HL-60 (cell line): ENCODE measurements around the gene MGAT5.

Source experiments
- POLR2AphosphoS5 ChIP-seq: IDR thresholded peaks from 2 replicates; pipeline ENCODE4 v1.6.1; 2012; ENCODE audit warnings: low read depth
- TF ChIP-seq, protein P1 (sequence below): IDR thresholded peaks from one replicate; pipeline ENCODE4 v1.5.1; 2011; ENCODE audit warnings: low read length, control low read depth, inconsistent platforms; ENCODE audit not compliant: insufficient read depth
- TF ChIP-seq, protein P2 (sequence below): IDR thresholded peaks from 2 replicates; pipeline ENCODE4 v1.6.1; 2012; ENCODE audit warnings: low read depth; ENCODE audit not compliant: insufficient replicate concordance

DNA sequence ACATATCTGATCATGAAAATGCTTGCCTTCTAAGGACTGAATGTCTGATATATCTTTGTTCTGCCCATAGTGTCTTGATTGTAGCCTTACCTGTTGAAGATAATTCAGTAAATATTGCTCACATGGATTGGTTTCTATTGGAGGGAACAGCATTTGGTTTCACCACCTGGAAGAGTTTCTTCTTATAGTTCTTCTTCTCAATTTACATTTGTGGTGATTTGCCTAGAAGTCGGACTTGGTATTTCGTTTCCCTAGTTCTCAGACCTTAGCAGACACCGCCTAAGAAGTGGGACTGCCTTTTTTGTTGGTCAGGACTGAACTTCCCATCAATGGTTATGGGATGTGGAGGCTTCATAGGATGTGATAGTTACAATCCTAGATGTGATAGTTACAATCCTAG is 20.2 kb downstream of the MGAT5 start:
- TF ChIP-seq, protein P1, sequence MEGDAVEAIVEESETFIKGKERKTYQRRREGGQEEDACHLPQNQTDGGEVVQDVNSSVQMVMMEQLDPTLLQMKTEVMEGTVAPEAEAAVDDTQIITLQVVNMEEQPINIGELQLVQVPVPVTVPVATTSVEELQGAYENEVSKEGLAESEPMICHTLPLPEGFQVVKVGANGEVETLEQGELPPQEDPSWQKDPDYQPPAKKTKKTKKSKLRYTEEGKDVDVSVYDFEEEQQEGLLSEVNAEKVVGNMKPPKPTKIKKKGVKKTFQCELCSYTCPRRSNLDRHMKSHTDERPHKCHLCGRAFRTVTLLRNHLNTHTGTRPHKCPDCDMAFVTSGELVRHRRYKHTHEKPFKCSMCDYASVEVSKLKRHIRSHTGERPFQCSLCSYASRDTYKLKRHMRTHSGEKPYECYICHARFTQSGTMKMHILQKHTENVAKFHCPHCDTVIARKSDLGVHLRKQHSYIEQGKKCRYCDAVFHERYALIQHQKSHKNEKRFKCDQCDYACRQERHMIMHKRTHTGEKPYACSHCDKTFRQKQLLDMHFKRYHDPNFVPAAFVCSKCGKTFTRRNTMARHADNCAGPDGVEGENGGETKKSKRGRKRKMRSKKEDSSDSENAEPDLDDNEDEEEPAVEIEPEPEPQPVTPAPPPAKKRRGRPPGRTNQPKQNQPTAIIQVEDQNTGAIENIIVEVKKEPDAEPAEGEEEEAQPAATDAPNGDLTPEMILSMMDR = no peak
- TF ChIP-seq POLR2AphosphoS5 = no peak
- TF ChIP-seq, protein P2, sequence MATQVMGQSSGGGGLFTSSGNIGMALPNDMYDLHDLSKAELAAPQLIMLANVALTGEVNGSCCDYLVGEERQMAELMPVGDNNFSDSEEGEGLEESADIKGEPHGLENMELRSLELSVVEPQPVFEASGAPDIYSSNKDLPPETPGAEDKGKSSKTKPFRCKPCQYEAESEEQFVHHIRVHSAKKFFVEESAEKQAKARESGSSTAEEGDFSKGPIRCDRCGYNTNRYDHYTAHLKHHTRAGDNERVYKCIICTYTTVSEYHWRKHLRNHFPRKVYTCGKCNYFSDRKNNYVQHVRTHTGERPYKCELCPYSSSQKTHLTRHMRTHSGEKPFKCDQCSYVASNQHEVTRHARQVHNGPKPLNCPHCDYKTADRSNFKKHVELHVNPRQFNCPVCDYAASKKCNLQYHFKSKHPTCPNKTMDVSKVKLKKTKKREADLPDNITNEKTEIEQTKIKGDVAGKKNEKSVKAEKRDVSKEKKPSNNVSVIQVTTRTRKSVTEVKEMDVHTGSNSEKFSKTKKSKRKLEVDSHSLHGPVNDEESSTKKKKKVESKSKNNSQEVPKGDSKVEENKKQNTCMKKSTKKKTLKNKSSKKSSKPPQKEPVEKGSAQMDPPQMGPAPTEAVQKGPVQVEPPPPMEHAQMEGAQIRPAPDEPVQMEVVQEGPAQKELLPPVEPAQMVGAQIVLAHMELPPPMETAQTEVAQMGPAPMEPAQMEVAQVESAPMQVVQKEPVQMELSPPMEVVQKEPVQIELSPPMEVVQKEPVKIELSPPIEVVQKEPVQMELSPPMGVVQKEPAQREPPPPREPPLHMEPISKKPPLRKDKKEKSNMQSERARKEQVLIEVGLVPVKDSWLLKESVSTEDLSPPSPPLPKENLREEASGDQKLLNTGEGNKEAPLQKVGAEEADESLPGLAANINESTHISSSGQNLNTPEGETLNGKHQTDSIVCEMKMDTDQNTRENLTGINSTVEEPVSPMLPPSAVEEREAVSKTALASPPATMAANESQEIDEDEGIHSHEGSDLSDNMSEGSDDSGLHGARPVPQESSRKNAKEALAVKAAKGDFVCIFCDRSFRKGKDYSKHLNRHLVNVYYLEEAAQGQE = no peak
